NCI-H1930 (cell line): ENCODE results near the gene MRTFB.

Experiments
- DNase-seq, 2 experiments: peaks; one replicate each; lab custom pipeline; 2025; lab: John Stamatoyannopoulos, UW

Gene MRTFB

GRCh38 chr16:14286368-14287230 lies 215.5 kb downstream of the MRTFB start:
- DNase-seq: peak in 1 of 2 experiments; percentile 26

GRCh38 chr16:14289692-14290340 lies 218.7 kb downstream of the MRTFB start:
- DNase-seq: peak; percentile 28 to 68

GRCh38 chr16:14291286-14291685 lies 220.2 kb downstream of the MRTFB start:
- DNase-seq: no peak

GRCh38 chr16:14292051-14292825 lies 221.1 kb downstream of the MRTFB start:
- DNase-seq: no peak

GRCh38 chr16:14296663-14297062 lies 225.5 kb downstream of the MRTFB start:
- DNase-seq: no peak

GRCh38 chr16:14298374-14299122 lies 227.4 kb downstream of the MRTFB start:
- DNase-seq: no peak

- DNase-seq: peak in 1 of 2 experiments; percentile 48
Measured at GRCh38 chr16:14300705-14301168, 229.6 kb downstream of the MRTFB start.

GRCh38 chr16:14301169-14302030 lies 230.3 kb downstream of the MRTFB start:
- DNase-seq: no peak

- DNase-seq: peak in 1 of 2 experiments; percentile 69
Measured at GRCh38 chr16:14302031-14302398, 230.9 kb downstream of the MRTFB start.

GRCh38 chr16:14302399-14303181 lies 231.5 kb downstream of the MRTFB start:
- no peak for DNase-seq

- no peak for DNase-seq
Measured at GRCh38 chr16:14303182-14303618, 232.1 kb downstream of the MRTFB start.

GRCh38 chr16:14303639-14304394 lies 232.7 kb downstream of the MRTFB start:
- no peak for DNase-seq

GRCh38 chr16:14304891-14305460 lies 233.9 kb downstream of the MRTFB start:
- DNase-seq: no peak

GRCh38 chr16:14306485-14307058 lies 235.5 kb downstream of the MRTFB start:
- no peak for DNase-seq

GRCh38 chr16:14307059-14307526 lies 236.0 kb downstream of the MRTFB start:
- DNase-seq: no peak

GRCh38 chr16:14307527-14308367 lies 236.6 kb downstream of the MRTFB start:
- DNase-seq: no peak

GRCh38 chr16:14308368-14308723 lies 237.2 kb downstream of the MRTFB start:
- DNase-seq: no peak
